ENCODE measurements around the gene RNF181.
"Not testable (repeated sequence)": the region's sequence is repeated elsewhere in the genome, so short reads cannot be mapped to it uniquely, and the experiment has no call there.

Gene RNF181

GRCh38 chr2:85589982-85590791 is 5.4 kb upstream of the RNF181 start:
- TF ChIP-seq CTCF (conservative IDR thresholded peaks at IDR 0.05; ENCODE audit: low read length), result no peak
- DNase-seq (ENCODE audit: low read depth), result peak; percentile 98
- H3K4me3 ChIP-seq (ENCODE audit: low read length), result no peak overlapping the region

DNA sequence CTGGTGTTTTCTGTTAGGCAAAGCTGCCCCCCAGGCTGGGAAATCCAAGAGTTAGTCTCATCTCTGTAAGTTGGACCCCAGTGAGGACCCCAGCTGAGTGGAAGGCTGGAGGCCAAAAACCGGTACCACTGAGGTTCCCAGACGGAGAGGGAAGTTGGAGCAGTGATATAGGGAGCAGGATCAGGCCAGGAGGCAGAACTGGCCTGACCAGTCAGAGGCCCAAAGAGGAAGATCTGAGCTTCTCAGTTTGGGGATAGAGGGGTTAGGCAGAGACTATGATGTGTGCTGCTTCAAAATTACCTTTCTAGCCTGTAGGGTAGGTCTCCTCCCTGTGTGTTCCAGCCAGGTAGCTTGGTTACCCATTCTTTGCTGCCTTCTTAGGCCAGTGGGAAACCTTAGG is 4.6 kb upstream of the RNF181 start:
- no peak for TF ChIP-seq CTCF (conservative IDR thresholded peaks at IDR 0.05; ENCODE audit: low read length)
- no peak overlapping the region; the same call in 1 of the 2 replicates for H3K4me3 ChIP-seq (ENCODE audit: low read length)
- DNase-seq (ENCODE audit: low read depth), result no peak

GRCh38 chr2:85591563-85591962 is 4.0 kb upstream of the RNF181 start:
- TF ChIP-seq CTCF (conservative IDR thresholded peaks at IDR 0.05; ENCODE audit: low read length), result no peak
- no peak for DNase-seq (ENCODE audit: low read depth)
- no peak overlapping the region for H3K4me3 ChIP-seq (ENCODE audit: low read length)

DNA sequence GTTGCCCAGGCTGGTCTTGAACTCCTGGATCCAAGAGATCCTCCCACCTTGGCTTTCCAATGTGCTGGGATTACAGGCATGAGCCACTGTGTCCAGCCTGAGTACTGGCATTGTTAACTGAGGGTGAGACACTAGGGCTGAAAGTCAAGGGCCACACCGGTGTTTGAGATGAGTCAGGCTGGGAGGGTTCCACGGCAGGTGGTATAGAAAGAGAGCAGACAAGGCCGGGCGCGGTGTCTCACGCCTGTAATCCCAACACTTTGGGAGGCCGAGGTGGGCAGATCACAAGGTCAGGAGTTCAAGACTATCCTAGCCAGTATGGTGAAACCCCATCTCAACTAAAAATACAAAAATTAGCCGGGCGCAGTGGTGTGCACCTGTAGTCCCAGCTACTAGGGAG is 3.2 kb upstream of the RNF181 start:
- H3K4me3 ChIP-seq (ENCODE audit: low read length); DNase-seq (ENCODE audit: low read depth): not testable (repeated sequence)

DNA sequence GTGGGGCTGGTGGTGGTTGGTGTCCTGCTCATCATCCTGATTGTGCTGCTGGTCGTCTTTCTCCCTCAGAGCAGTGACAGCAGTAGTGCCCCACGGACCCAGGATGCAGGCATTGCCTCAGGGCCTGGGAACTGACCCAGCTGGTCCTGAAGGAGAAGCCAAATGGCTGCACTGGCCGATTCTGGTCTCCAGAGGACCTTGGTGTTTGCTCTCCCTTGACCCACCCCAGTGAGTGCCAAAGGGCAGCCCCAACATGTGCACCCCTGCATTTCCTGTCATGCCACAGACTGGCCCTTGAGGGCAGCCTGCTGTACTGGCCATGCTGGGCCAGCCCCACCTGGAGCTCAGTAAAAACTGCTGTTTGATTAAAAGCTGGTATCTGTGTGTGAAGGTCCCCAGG is 2.5 kb upstream of the RNF181 start:
- TF ChIP-seq CTCF (conservative IDR thresholded peaks at IDR 0.05; ENCODE audit: low read length), result no peak
- no peak for DNase-seq (ENCODE audit: low read depth)
- no peak overlapping the region for H3K4me3 ChIP-seq (ENCODE audit: low read length)

GRCh38 chr2:85594715-85595300 is 737 bp upstream of the RNF181 start:
- H3K4me3 ChIP-seq (ENCODE audit: low read length), result peak overlapping the region; percentile 64
- no peak for TF ChIP-seq CTCF (conservative IDR thresholded peaks at IDR 0.05; ENCODE audit: low read length)
- no peak for DNase-seq (ENCODE audit: low read depth)

- H3K4me3 ChIP-seq (ENCODE audit: low read length), result peak overlapping the region; percentile 99
- no peak for TF ChIP-seq CTCF (conservative IDR thresholded peaks at IDR 0.05; ENCODE audit: low read length)
- no peak for DNase-seq (ENCODE audit: low read depth)
These were observed 435 bp downstream of the RNF181 start for GRCh38 chr2:85596026-85596333.

All from AG10803 (cell line).